B cell (primary cell): ENCODE measurements around the gene TMEM98.

Experiments used
- CTCF ChIP-seq: fragments of 200-600 bp; IDR thresholded peaks from one replicate; pipeline ENCODE4 v1.8.0; 2022; ENCODE audit warnings: antibody characterized with exemption, mild to moderate bottlenecking
- EZH2 ChIP-seq: IDR thresholded peaks from 2 replicates; pipeline ENCODE4 v1.6.1; 2012; ENCODE audit warnings: borderline replicate concordance, low read depth, mild to moderate bottlenecking, moderate library complexity, low read length; ENCODE audit not compliant: insufficient read depth, poor library complexity, severe bottlenecking

GRCh38 chr17:32943647-32944191 lies 15.8 kb downstream of the TMEM98 start:
- TF ChIP-seq EZH2 (no peak), CTCF (no peak)
